SK-N-SH treated with all-trans-retinoic acid at 6 μM for 48 hours (cell line): ENCODE data around the gene UROS.

Experiments
- ARNTL ChIP-seq: fragments of 450-650 bp; formaldehyde crosslinking; IDR thresholded peaks from 2 replicates; pipeline ENCODE4 v1.5.0; 2020; ENCODE audit warnings: low read depth, mild to moderate bottlenecking, moderate library complexity, borderline replicate concordance
- CSDC2 ChIP-seq: fragments of 250-450 bp; sonication (Bioruptor Pico); IDR thresholded peaks from 2 replicates; pipeline ENCODE4 v1.5.0; 2020; ENCODE audit warnings: mild to moderate bottlenecking, moderate library complexity
- OSR1 ChIP-seq: fragments of 250-450 bp; sonication (Bioruptor Pico); IDR thresholded peaks from 2 replicates; pipeline ENCODE4 v1.8.0; 2022; ENCODE audit warnings: moderate library complexity, mild to moderate bottlenecking, inconsistent platforms
- PPARA ChIP-seq: fragments of 250-450 bp; sonication (Bioruptor Pico); IDR thresholded peaks from 2 replicates; pipeline ENCODE4 v1.5.0; 2020; ENCODE audit warnings: mild to moderate bottlenecking, borderline replicate concordance
- RARB ChIP-seq: fragments of 250-450 bp; sonication (Bioruptor Pico); IDR thresholded peaks from 2 replicates; pipeline ENCODE4 v1.8.0; 2021; ENCODE audit warnings: mild to moderate bottlenecking, moderate library complexity
- TCF4 ChIP-seq: fragments of 250-450 bp; sonication (Bioruptor Pico); IDR thresholded peaks from 2 replicates; pipeline ENCODE4 v1.8.0; 2021; ENCODE audit warnings: mild to moderate bottlenecking, moderate library complexity, borderline replicate concordance
- TOX ChIP-seq: fragments of 250-450 bp; sonication (Bioruptor Pico); IDR thresholded peaks from 2 replicates; pipeline ENCODE4 v1.8.0; 2021; ENCODE audit warnings: mild to moderate bottlenecking, moderate library complexity, borderline replicate concordance
- ZFP3 ChIP-seq: fragments of 250-450 bp; sonication (Bioruptor Pico); IDR thresholded peaks from 2 replicates; pipeline ENCODE4 v1.5.0; 2020; ENCODE audit warnings: mild to moderate bottlenecking, moderate library complexity
- ZFP30 ChIP-seq: fragments of 450-650 bp; formaldehyde crosslinking; IDR thresholded peaks from 2 replicates; pipeline ENCODE4 v1.5.0; 2022; ENCODE audit warnings: mild to moderate bottlenecking, moderate library complexity
- ZNF565 ChIP-seq: fragments of 450-650 bp; formaldehyde crosslinking; conservative IDR thresholded peaks from 2 replicates; pipeline ENCODE4 v1.5.0; 2020; ENCODE audit warnings: low read depth, mild to moderate bottlenecking, moderate library complexity
- ZNF70 ChIP-seq: fragments of 450-650 bp; formaldehyde crosslinking; IDR thresholded peaks from 2 replicates; pipeline ENCODE4 v1.5.0; 2020; ENCODE audit warnings: mild to moderate bottlenecking, moderate library complexity
- TF ChIP-seq, protein P1 (sequence below): fragments of 250-450 bp; sonication (Bioruptor Pico); IDR thresholded peaks from 2 replicates; pipeline ENCODE4 v1.8.0; 2020; ENCODE audit warnings: mild to moderate bottlenecking, moderate library complexity, borderline replicate concordance
- TF ChIP-seq, protein P2 (sequence below): fragments of 250-450 bp; sonication (Bioruptor Pico); IDR thresholded peaks from 2 replicates; pipeline ENCODE4 v1.5.1; 2020; ENCODE audit warnings: low read depth, mild to moderate bottlenecking, moderate library complexity

DNA sequence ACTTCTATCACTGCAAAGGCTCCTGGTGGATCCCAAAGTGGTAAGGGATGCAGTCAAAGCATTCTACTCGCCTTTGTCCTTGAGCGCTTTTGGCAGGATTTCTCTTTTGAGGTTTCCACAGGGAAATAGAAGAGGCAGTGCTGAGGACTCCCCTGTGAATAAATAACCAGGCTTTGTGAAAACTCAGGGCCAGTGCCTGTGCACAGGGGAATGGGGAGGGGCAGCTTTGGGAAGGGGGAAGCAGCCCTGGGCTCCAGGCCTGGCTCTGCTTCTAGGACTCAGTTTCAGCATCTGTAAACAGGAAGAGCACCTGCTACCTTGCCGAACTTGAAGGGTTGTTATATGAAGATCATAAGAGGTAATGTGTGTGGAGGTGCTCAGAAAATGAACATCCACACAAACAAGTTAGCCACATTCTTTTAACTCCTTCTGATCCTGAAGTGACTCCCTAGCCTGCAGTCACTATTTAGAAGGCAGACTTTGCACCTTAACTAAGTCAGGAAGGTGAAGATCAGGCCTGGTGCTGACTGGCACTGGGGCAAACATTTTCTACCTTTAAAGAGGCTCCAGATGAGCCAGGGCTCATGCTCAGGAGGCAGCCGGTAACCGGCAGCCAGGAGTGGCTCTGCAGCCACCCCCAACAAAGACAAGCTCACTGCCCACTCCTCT, 24.9 kb downstream of the UROS start:
- TF ChIP-seq PPARA (no peak), TOX (no peak), ZNF565 (no peak), TCF4 (CRISPR knock-in tag) (no peak), RARB (no peak), ZFP3 (CRISPR knock-in tag) (no peak), OSR1 (CRISPR knock-in tag) (no peak), ZNF70 (CRISPR knock-in tag) (no peak), ZFP30 (CRISPR knock-in tag) (no peak), CSDC2 (CRISPR knock-in tag) (no peak), ARNTL (CRISPR knock-in tag) (no peak)
- TF ChIP-seq, protein P1, sequence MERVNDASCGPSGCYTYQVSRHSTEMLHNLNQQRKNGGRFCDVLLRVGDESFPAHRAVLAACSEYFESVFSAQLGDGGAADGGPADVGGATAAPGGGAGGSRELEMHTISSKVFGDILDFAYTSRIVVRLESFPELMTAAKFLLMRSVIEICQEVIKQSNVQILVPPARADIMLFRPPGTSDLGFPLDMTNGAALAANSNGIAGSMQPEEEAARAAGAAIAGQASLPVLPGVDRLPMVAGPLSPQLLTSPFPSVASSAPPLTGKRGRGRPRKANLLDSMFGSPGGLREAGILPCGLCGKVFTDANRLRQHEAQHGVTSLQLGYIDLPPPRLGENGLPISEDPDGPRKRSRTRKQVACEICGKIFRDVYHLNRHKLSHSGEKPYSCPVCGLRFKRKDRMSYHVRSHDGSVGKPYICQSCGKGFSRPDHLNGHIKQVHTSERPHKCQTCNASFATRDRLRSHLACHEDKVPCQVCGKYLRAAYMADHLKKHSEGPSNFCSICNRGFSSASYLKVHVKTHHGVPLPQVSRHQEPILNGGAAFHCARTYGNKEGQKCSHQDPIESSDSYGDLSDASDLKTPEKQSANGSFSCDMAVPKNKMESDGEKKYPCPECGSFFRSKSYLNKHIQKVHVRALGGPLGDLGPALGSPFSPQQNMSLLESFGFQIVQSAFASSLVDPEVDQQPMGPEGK (CRISPR knock-in tag) = no peak
- TF ChIP-seq, protein P2, sequence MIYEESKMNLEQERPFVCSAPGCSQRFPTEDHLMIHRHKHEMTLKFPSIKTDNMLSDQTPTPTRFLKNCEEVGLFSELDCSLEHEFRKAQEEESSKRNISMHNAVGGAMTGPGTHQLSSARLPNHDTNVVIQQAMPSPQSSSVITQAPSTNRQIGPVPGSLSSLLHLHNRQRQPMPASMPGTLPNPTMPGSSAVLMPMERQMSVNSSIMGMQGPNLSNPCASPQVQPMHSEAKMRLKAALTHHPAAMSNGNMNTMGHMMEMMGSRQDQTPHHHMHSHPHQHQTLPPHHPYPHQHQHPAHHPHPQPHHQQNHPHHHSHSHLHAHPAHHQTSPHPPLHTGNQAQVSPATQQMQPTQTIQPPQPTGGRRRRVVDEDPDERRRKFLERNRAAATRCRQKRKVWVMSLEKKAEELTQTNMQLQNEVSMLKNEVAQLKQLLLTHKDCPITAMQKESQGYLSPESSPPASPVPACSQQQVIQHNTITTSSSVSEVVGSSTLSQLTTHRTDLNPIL (CRISPR knock-in tag) = no peak
